ENCODE results near the gene HRH3. TPM values are rescaled to one million over a fixed set of nuclear protein-coding genes. Genes with fewer than 3 reads are reported as not detected.

The HRH3 gene
- total RNA-seq, 1 donor from 2014 or later, result not detected

- no peak for DNase-seq
These were observed 22.3 kb downstream of the HRH3 start for GRCh38 chr20:62197801-62198200.

GRCh38 chr20:62197311-62197710 lies 22.8 kb downstream of the HRH3 start:
- DNase-seq, result no peak

GRCh38 chr20:62196286-62196685 lies 23.8 kb downstream of the HRH3 start:
- DNase-seq, result no peak

GRCh38 chr20:62195736-62196135 lies 24.3 kb downstream of the HRH3 start:
- no peak for DNase-seq

GRCh38 chr20:62195075-62195405 lies 25.0 kb downstream of the HRH3 start:
- no peak for DNase-seq

GRCh38 chr20:62193079-62194025 lies 26.7 kb downstream of the HRH3 start:
- no peak for DNase-seq

- no peak for DNase-seq
These were observed 27.4 kb downstream of the HRH3 start for GRCh38 chr20:62192635-62193034.

- no peak for DNase-seq
These were observed 28.1 kb downstream of the HRH3 start for GRCh38 chr20:62191781-62192559.

- no peak for DNase-seq
These were observed 29.3 kb downstream of the HRH3 start for GRCh38 chr20:62190639-62191411.

- peak; percentile 68 for DNase-seq
These were observed 32.9 kb downstream of the HRH3 start for GRCh38 chr20:62186887-62187866.

GRCh38 chr20:62186096-62186426 lies 34.0 kb downstream of the HRH3 start:
- DNase-seq, result no peak

- DNase-seq, result peak; percentile 50
These were observed 36.5 kb downstream of the HRH3 start for GRCh38 chr20:62183426-62184142.

GRCh38 chr20:62182469-62183425 lies 37.3 kb downstream of the HRH3 start, which contains the start of gene MTG2:
TSS of gene MTG2 (plus strand) at chr20:62183028. CDS start at chr20:62193421, 10,393 bp downstream.
- peak; percentile 96 for DNase-seq

GRCh38 chr20:62181808-62182207 lies 38.3 kb downstream of the HRH3 start:
- DNase-seq, result no peak

- DNase-seq, result no peak
These were observed 40.9 kb downstream of the HRH3 start for GRCh38 chr20:62179162-62179504.

- DNase-seq, result no peak
These were observed 41.5 kb downstream of the HRH3 start for GRCh38 chr20:62178316-62179161.

- DNase-seq, result no peak
These were observed 42.8 kb downstream of the HRH3 start for GRCh38 chr20:62177307-62177706.

- DNase-seq, result no peak
These were observed 43.2 kb downstream of the HRH3 start for GRCh38 chr20:62176866-62177265.

- no peak for DNase-seq
These were observed 44.4 kb downstream of the HRH3 start for GRCh38 chr20:62175711-62176110.

Measured in dermis blood vessel endothelial cell (primary cell).